ENCODE results near the gene SHISAL1. TPM values are rescaled to one million over a fixed set of nuclear protein-coding genes. Genes with fewer than 3 reads are reported as not detected.

The SHISAL1 gene
- polyA plus RNA-seq, 1 donor (not counting 4 experiments of a cell fraction or from before 2014, with no cell fraction given), result 0.24 TPM

DNA sequence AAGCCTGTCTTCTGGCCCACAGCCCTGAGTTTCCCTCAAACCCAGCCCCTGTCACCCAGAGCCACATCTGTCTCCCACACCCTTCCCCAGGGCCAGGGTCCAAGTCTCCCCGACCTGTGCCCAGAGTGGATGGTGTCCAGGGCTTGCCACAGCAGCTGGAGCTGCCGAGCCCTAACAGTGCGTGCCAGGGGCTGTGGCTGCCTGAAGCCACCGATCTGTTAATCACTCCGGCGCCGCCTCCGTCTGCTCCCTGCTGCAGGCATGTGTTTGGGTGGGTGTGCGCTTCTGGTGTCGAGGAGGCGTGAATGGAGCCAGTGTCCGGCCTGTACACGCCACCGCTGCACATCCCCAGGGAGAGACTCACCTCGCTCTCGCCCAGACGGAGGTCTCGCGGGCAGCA lies 26.1 kb downstream of the SHISAL1 start:
- no peak overlapping the region for H2AFZ ChIP-seq (ENCODE audit: control insufficient read depth, low read length)
- no peak overlapping the region for H3K27ac ChIP-seq (ENCODE audit: control insufficient read depth, insufficient read depth, low read length)
- H3K9me3 ChIP-seq (ENCODE audit: control insufficient read depth, low read depth, low read length), result no peaks in the 10 kb centered on the region
- H3K4me2 ChIP-seq (ENCODE audit: control insufficient read depth, extremely low read depth, insufficient read depth, low read depth, low read length), result no peak overlapping the region
- H4K20me1 ChIP-seq (ENCODE audit: control insufficient read depth, extremely low read depth, insufficient read depth, low read length), result no peaks in the 10 kb centered on the region
- dilution Hi-C loops (cut with MboI; ENCODE audit: extremely low pct_ligation_motif_present, low sequenced_read_pairs), result no loop called here
- no peaks in the 10 kb centered on the region for H3K79me2 ChIP-seq (ENCODE audit: control insufficient read depth, insufficient read depth, low read length)
- no peak for TF ChIP-seq EZH2 (IDR thresholded peaks at IDR 0.05; ENCODE audit: low read length)
- TF ChIP-seq, protein P1, sequence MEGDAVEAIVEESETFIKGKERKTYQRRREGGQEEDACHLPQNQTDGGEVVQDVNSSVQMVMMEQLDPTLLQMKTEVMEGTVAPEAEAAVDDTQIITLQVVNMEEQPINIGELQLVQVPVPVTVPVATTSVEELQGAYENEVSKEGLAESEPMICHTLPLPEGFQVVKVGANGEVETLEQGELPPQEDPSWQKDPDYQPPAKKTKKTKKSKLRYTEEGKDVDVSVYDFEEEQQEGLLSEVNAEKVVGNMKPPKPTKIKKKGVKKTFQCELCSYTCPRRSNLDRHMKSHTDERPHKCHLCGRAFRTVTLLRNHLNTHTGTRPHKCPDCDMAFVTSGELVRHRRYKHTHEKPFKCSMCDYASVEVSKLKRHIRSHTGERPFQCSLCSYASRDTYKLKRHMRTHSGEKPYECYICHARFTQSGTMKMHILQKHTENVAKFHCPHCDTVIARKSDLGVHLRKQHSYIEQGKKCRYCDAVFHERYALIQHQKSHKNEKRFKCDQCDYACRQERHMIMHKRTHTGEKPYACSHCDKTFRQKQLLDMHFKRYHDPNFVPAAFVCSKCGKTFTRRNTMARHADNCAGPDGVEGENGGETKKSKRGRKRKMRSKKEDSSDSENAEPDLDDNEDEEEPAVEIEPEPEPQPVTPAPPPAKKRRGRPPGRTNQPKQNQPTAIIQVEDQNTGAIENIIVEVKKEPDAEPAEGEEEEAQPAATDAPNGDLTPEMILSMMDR (optimal IDR thresholded peaks at IDR 0.05 in 1 of 3, IDR thresholded peaks at IDR 0.05 in 1 of 3, conservative IDR thresholded peaks at IDR 0.05 in 1 of 3; ENCODE audit: extremely low read depth in 1 of 3, insufficient read depth in 2 of 3, low read length in 3 of 3), result no peak
- peaks cover 4% of the 10 kb centered on the region for H3K4me1 ChIP-seq (ENCODE audit: control insufficient read depth, extremely low read depth, insufficient read depth, low read length)
- no peak for DNase-seq (ENCODE audit: low read depth, low spot score)
- no peaks in the 10 kb centered on the region for H3K36me3 ChIP-seq (ENCODE audit: control insufficient read depth in 2 of 2, extremely low read depth in 1 of 2, insufficient read depth in 2 of 2, low read length in 2 of 2)
- H3K9ac ChIP-seq (ENCODE audit: control insufficient read depth, extremely low read depth, insufficient read depth, low read length), result no peak overlapping the region
- no peak for FAIRE-seq
- H3K27me3 ChIP-seq (ENCODE audit: control insufficient read depth, extremely low read depth, insufficient read depth, low read length), result peaks cover 38% of the 10 kb centered on the region
- H3K9me1 ChIP-seq (ENCODE audit: control insufficient read depth, extremely low read depth, insufficient read depth, low read length), result no peaks in the 10 kb centered on the region
- no peak overlapping the region for H3K4me3 ChIP-seq (ENCODE audit: control insufficient read depth in 2 of 3, extremely low read depth in 1 of 3, insufficient read depth in 2 of 3, low read depth in 1 of 3, low read length in 3 of 3)

DNA sequence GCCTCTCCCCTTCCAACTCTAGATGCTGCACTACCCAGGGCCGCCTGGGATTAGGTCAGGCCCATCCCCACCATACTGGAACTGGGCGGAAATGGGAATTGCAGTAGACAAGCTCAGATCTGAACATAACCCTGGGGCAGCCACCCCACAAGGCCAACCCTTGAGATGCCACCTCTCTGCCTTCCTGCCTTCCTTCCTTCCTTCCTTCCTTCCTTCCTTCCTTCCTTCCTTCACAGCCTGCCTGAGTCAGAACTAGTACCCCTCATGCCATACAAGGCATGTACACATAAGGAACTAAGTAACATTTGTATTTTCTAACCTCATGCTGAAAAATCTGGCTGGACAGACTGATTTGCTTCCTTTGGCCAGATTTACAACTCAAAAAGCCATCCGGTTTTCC lies 28.0 kb downstream of the SHISAL1 start:
- peaks cover 55% of the 10 kb centered on the region for H3K27me3 ChIP-seq (ENCODE audit: control insufficient read depth, extremely low read depth, insufficient read depth, low read length)
- H3K4me3 ChIP-seq (ENCODE audit: control insufficient read depth in 2 of 3, extremely low read depth in 1 of 3, insufficient read depth in 2 of 3, low read depth in 1 of 3, low read length in 3 of 3), result no peak overlapping the region
- no peak for DNase-seq (ENCODE audit: low read depth, low spot score)
- no peak overlapping the region for H3K9ac ChIP-seq (ENCODE audit: control insufficient read depth, extremely low read depth, insufficient read depth, low read length)
- dilution Hi-C loops (cut with MboI; ENCODE audit: extremely low pct_ligation_motif_present, low sequenced_read_pairs), result no loop called here
- FAIRE-seq, result no peak
- H3K9me3 ChIP-seq (ENCODE audit: control insufficient read depth, low read depth, low read length), result no peaks in the 10 kb centered on the region
- no peak overlapping the region for H3K27ac ChIP-seq (ENCODE audit: control insufficient read depth, insufficient read depth, low read length)
- H3K36me3 ChIP-seq (ENCODE audit: control insufficient read depth in 2 of 2, extremely low read depth in 1 of 2, insufficient read depth in 2 of 2, low read length in 2 of 2), result no peaks in the 10 kb centered on the region
- no peak overlapping the region for H3K4me2 ChIP-seq (ENCODE audit: control insufficient read depth, extremely low read depth, insufficient read depth, low read depth, low read length)
- H2AFZ ChIP-seq (ENCODE audit: control insufficient read depth, low read length), result no peak overlapping the region
- H3K9me1 ChIP-seq (ENCODE audit: control insufficient read depth, extremely low read depth, insufficient read depth, low read length), result no peaks in the 10 kb centered on the region
- no peaks in the 10 kb centered on the region for H3K79me2 ChIP-seq (ENCODE audit: control insufficient read depth, insufficient read depth, low read length)
- no peaks in the 10 kb centered on the region for H4K20me1 ChIP-seq (ENCODE audit: control insufficient read depth, extremely low read depth, insufficient read depth, low read length)
- H3K4me1 ChIP-seq (ENCODE audit: control insufficient read depth, extremely low read depth, insufficient read depth, low read length), result peaks cover 4% of the 10 kb centered on the region
- TF ChIP-seq, protein P1 (optimal IDR thresholded peaks at IDR 0.05 in 1 of 3, IDR thresholded peaks at IDR 0.05 in 1 of 3, conservative IDR thresholded peaks at IDR 0.05 in 1 of 3; ENCODE audit: extremely low read depth in 1 of 3, insufficient read depth in 2 of 3, low read length in 3 of 3), result no peak
- TF ChIP-seq EZH2 (IDR thresholded peaks at IDR 0.05; ENCODE audit: low read length), result no peak
